ENCODE data around the gene CAPZB.

CAPZB gene

GRCh38 chr1:19447550-19447949, 37.8 kb downstream of the CAPZB start:
- no peak for DNase-seq

GRCh38 chr1:19445417-19446342, 39.7 kb downstream of the CAPZB start:
- peak; percentile 19 for DNase-seq

DNA sequence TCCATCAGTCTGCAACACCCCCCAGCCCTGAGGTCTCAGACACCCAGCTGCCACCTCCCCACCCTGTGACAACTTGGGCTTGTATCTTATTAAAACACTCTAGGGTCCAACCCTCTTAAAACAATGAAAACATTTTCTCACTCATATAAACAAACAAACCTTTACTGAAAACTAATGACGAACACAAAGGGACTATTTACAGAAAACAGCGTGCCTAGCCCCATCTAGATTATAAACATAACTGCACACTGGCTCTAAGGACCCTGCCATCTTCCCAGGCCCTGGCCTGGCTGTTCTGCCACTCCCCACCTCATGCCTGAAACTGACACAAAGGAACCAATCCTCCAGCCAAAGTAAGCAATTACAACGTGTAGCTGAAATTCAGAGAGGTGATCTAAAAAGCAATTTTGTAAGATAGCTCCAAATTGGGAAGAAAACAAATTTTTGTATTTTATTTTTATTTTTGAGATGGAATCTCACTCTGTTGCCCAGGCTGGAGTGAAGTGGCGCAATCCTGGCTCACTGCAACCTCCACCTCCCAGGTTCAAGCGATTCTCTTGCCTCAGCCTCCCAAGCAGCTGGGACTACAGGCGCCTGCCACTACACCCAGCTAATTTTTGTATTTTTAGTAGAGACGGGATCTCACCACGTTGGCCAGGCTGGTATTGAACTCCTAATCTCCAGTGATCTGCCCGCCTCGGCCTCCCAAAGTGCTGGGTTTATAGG, 40.9 kb downstream of the CAPZB start:
- no peak for DNase-seq

GRCh38 chr1:19443326-19443725, 42.0 kb downstream of the CAPZB start:
- no peak for DNase-seq

- no peak for DNase-seq
Measured at GRCh38 chr1:19442154-19443096, 42.9 kb downstream of the CAPZB start.

DNA sequence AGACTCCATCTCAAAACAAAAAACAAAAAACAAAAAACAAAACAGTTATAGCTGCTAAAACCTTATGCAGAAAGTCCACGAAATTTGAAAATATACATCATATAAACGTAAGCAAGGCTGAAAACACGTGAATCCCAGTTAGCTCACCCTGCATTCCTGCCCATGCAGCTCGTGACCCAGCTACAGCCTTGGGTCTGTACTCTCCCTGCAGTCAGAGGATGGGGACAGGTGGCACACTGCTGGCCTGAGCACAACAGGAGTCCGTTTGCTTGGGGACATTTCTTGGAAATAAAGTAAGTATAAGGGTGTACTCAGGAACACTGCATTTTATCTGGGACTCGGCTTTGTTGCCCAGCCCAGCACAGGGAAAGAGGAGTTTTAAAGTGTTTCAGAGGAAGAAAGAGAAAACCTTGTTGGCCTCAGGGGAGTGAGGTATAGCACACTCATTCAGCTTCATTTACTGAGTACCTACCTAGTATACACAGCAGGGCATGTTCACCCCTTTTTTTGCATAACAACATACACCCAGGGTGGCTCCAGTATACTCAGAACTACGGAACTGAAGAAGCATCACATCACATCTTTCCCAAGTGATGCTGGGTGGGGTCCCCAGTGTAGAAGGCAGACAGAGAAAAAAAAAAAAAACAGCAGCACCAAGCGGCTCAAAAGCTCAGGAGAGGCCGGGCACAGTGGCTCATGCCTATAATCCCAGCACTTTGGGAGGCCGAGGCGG, 44.1 kb downstream of the CAPZB start:
- no peak for DNase-seq

GRCh38 chr1:19439464-19440171, 45.7 kb downstream of the CAPZB start:
- no peak for DNase-seq

GRCh38 chr1:19438516-19439195, 46.7 kb downstream of the CAPZB start:
- DNase-seq: no peak

GRCh38 chr1:19437891-19438294, 47.4 kb downstream of the CAPZB start:
- no peak for DNase-seq

GRCh38 chr1:19436716-19437476, 48.4 kb downstream of the CAPZB start:
- DNase-seq: no peak

DNA sequence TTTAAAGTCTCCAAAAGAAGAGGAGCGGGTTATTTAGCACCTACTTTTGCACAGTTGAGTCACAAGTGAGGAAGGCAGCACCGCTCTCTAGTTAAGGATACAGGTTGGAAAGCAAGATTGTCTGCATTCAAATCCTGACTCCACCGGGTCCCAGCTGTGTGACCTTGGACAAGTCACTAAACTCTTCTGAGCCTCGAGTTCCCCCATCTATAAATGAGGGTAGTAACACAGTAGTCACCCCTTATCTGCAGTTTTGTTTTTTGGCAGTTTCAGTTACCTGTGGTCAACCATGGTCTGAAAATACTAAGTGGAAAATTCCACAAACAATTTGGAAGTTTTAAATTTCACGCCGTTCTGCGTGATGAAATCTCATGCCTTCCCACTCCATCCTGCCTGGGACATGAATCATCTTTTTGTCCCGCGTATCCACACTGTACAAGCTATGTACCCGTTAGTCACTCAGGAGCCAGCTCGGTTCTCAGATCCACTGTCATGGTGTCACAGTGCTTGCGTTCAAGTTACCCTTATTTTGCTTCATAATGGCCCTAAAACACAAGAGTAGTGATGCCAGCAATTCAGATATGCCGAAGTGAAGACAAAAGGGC, 49.4 kb downstream of the CAPZB start:
- DNase-seq: no peak

DNA sequence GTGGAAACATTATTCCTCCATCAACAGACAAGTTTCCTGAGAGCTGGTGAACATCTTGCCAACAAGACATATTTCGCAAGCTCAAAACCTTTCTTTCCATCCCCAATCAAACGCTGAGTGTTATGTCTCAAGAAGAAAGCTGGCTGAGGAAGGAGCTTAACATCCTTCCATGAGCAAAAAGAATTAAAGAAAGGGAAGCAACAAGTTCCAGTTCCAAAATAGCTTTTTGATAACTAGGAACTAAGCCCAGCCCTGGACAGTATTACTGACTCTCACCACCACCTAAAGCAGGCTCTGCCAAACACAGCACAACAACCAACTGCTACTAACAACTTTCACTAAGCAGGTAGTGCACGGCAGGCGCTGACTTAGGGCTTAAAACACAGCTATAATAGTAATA, 50.2 kb downstream of the CAPZB start:
- no peak for DNase-seq

- no peak for DNase-seq
Measured at GRCh38 chr1:19433719-19433998, 51.7 kb downstream of the CAPZB start.

- DNase-seq: no peak
Measured at GRCh38 chr1:19432943-19433718, 52.2 kb downstream of the CAPZB start.

GRCh38 chr1:19430121-19431068, 54.9 kb downstream of the CAPZB start:
- peak; percentile 58 for DNase-seq

DNA sequence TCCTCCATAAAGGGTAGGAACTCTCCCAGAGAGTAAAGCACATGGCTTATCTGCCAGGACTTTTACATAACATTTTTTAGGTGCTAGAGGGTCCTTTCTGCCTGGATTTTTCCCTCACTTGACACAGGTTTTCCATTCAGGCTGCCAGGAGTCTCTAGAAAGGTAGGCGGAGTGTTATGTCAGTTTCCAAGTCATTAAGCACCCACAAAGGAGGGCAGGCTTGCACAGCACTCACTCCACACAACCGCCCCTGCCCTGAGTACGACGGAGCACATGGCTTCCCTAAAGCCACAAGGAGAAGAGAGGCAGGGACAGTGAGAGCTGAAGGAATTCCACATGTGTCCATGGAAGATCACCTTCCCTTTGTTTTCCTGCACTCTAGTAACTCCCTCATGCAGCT, 55.7 kb downstream of the CAPZB start:
- peak; percentile 17 for DNase-seq

DNA sequence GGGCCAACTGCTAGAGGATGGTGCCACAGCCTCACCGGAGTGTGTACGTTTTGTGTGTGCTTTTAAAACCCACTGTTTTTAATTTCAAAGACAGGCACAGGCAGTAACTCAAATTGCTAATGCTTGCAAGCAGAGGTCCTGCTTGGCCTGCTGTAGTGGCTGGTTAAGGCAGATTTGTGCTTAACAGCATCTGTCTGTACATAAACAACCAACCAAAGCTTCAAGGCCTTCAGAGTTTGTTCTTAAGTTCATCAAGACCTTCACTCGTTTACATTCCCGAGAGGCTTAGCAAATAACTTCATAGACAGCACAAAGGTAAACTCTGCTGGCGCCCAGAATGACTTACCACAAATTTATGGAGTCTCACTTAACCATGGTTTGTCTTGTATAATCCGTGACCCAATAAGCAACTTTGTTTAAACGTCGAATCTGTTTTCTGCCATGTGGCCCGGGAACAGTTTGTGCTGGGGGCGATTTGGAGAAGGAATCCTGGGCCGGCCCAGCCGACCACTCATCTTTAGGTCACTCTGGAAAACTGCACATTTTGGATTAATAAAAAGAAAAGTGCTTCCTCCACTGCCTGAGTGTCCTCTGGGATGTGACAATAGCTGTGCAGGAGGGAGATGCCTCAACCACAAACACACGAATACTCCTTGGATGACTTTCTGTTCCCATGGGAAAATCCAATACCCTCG, 58.1 kb downstream of the CAPZB start:
- DNase-seq: no peak
